Thyroid gland (tissue), 4 donors: ENCODE measurements around the gene TSHZ2. TPM values are rescaled to one million over a fixed set of nuclear protein-coding genes. Genes with fewer than 3 reads are reported as not detected.
"Not testable (repeated sequence)": the region's sequence is repeated elsewhere in the genome, so short reads cannot be mapped to it uniquely, and the experiment has no call there.

Experiments
- DNase-seq, 2 donors: peaks; one replicate each; pipeline ENCODE4 v3.0.0-alpha.2; 2019
- H3K27ac ChIP-seq, 3 donors: fragments of 200-600 bp; sonication (generic); 1 replicate in 2 of 3; 2 replicates in 1 of 3; pipeline ENCODE4 v1.5.1; 2016 to 2019; ENCODE audit warnings: mild to moderate bottlenecking in 1 of 3, moderate library complexity in 1 of 3
- H3K27me3 ChIP-seq: fragments of 200-600 bp; sonication (generic); one replicate; pipeline ENCODE4 v1.5.1; 2019
- H3K36me3 ChIP-seq, 2 donors: fragments of 200-600 bp; sonication (generic); one replicate each; pipeline ENCODE4 v1.5.1; 2016 to 2019
- H3K4me1 ChIP-seq, 2 donors: fragments of 200-600 bp; sonication (generic); one replicate each; pipeline ENCODE4 v1.5.1; 2017 to 2019
- H3K4me3 ChIP-seq, 3 donors: fragments of 200-600 bp; sonication (generic); replicated peaks in 1 of 3; 1 replicate in 2 of 3; 2 replicates in 1 of 3; pipeline ENCODE4 v1.5.1; 2016; ENCODE audit warnings: mild to moderate bottlenecking in 1 of 3
- H3K9me3 ChIP-seq: fragments of 200-600 bp; sonication (generic); one replicate; pipeline ENCODE4 v1.5.1; 2017
- CTCF ChIP-seq, 6 experiments: fragments of 200-600 bp in 3 of 6; fragments of 450-650 bp in 3 of 6; sonication (generic) in 3 of 6; IDR thresholded peaks; one replicate each; pipeline ENCODE4 v1.5.1; 2016 to 2019; ENCODE audit warnings: antibody characterized with exemption in 6 of 6, mild to moderate bottlenecking in 2 of 6, inconsistent platforms in 1 of 6, moderate library complexity in 1 of 6
- POLR2A ChIP-seq, 2 donors: fragments of 450-650 bp; IDR thresholded peaks; one replicate each; pipeline ENCODE4 v1.6.1; 2017; ENCODE audit warnings: antibody characterized with exemption in 2 of 2, mild to moderate bottlenecking in 2 of 2, moderate library complexity in 1 of 2
- WGBS, 2 donors: methylation state at CpG; one replicate each; pipeline ENCODE4 v1.1.5; 2017; 5-methylcytosine and 5-hydroxymethylcytosine counted together
- intact Hi-C: fragments of 100-400 bp; cut with DNase I; formaldehyde crosslinking; loops from one replicate; pipeline ENCODE4 v1.15.1; 2023
- total RNA-seq, 4 donors: library from RNA; depleted of rRNA; stranded (reverse); fragments of >200 nt; gene quantifications; one replicate each; pipeline ENCODE4 v1.2.3, GENCODE V29; 2016

Gene TSHZ2
- total RNA-seq, 4 donors from 2014 or later: 11.0 to 27.9 (median 14.0) TPM

- intact Hi-C loops: no loop called here
- 73 to 80% methylated on average over 3 of the region's 3 CpGs for WGBS, 2 donors
- H3K4me1 ChIP-seq: no peaks in the 10 kb centered on the region
- no peak for DNase-seq
- no peaks in the 10 kb centered on the region for H3K9me3 ChIP-seq
- H3K4me3 ChIP-seq: no peak overlapping the region
- H3K36me3 ChIP-seq: no peaks in the 10 kb centered on the region
- TF ChIP-seq CTCF (IDR thresholded peaks at IDR 0.05): no peak
- no peak for TF ChIP-seq POLR2A (IDR thresholded peaks at IDR 0.05)
- H3K27ac ChIP-seq: no peak overlapping the region
- no peaks in the 10 kb centered on the region for H3K27me3 ChIP-seq
These were observed 348.5 kb downstream of the TSHZ2 start for GRCh38 chr20:53320701-53321100.

- intact Hi-C loops: no loop called here
- H3K9me3 ChIP-seq: no peaks in the 10 kb centered on the region
- H3K27ac ChIP-seq: no peak overlapping the region
- no peak overlapping the region for H3K4me3 ChIP-seq
- H3K27me3 ChIP-seq: no peaks in the 10 kb centered on the region
- H3K36me3 ChIP-seq: no peaks in the 10 kb centered on the region
- WGBS, 2 donors: 88 to 91% methylated on average over 5 of the region's 5 CpGs
- no peak for TF ChIP-seq CTCF (IDR thresholded peaks at IDR 0.05)
- no peak for TF ChIP-seq POLR2A (IDR thresholded peaks at IDR 0.05)
- no peaks in the 10 kb centered on the region for H3K4me1 ChIP-seq
- no peak for DNase-seq
These were observed 349.4 kb downstream of the TSHZ2 start for GRCh38 chr20:53321596-53321995.

GRCh38 chr20:53322651-53323050, 350.5 kb downstream of the TSHZ2 start:
- WGBS, 2 donors: 50 to 62% methylated on average over 3 of the region's 3 CpGs
- no peak for TF ChIP-seq POLR2A (IDR thresholded peaks at IDR 0.05)
- TF ChIP-seq CTCF (IDR thresholded peaks at IDR 0.05): no peak

GRCh38 chr20:53323460-53323859, 351.3 kb downstream of the TSHZ2 start:
- WGBS, 2 donors: 92% methylated on average over 6 of the region's 6 CpGs
- DNase-seq, H3K27ac ChIP-seq, H3K9me3 ChIP-seq, intact Hi-C loops, H3K4me1 ChIP-seq, H3K4me3 ChIP-seq, H3K27me3 ChIP-seq, H3K36me3 ChIP-seq: not testable (repeated sequence)

More at GRCh38 chr20:53322651-53323050, 350.5 kb downstream of the TSHZ2 start:
- intact Hi-C loops: no loop called here
- H3K4me1 ChIP-seq: no peaks in the 10 kb centered on the region
- H3K27ac ChIP-seq: no peak overlapping the region
- H3K36me3 ChIP-seq: no peaks in the 10 kb centered on the region
- no peak for DNase-seq
- no peak overlapping the region for H3K4me3 ChIP-seq
- H3K9me3 ChIP-seq: no peaks in the 10 kb centered on the region
- H3K27me3 ChIP-seq: no peaks in the 10 kb centered on the region

- Histone ChIP-seq H3K27ac (no peak overlapping the region), H3K9me3 (no peaks in the 10 kb centered on the region), H3K36me3 (no peaks in the 10 kb centered on the region), H3K4me1 (peaks cover 0 to 5% of the 10 kb centered on the region in 2 donors), H3K4me3 (no peak overlapping the region), H3K27me3 (no peaks in the 10 kb centered on the region)
- intact Hi-C loops: no loop called here
- no peak for DNase-seq
- no peak for TF ChIP-seq CTCF (IDR thresholded peaks at IDR 0.05)
- TF ChIP-seq POLR2A (IDR thresholded peaks at IDR 0.05): no peak
- WGBS, 2 donors: 80 to 81% methylated on average over 4 of the region's 4 CpGs
These were observed 352.7 kb downstream of the TSHZ2 start for GRCh38 chr20:53324816-53325215.

GRCh38 chr20:53328961-53329360, 356.8 kb downstream of the TSHZ2 start:
- no peak for TF ChIP-seq CTCF (IDR thresholded peaks at IDR 0.05)
- TF ChIP-seq POLR2A (IDR thresholded peaks at IDR 0.05): no peak
- H3K4me3 ChIP-seq: no peak overlapping the region

More at GRCh38 chr20:53328961-53329360, 356.8 kb downstream of the TSHZ2 start:
- H3K27me3 ChIP-seq: no peaks in the 10 kb centered on the region
- H3K9me3 ChIP-seq: no peaks in the 10 kb centered on the region
- no peak overlapping the region for H3K27ac ChIP-seq
- no peaks in the 10 kb centered on the region for H3K36me3 ChIP-seq
- 29 to 37% methylated on average over 4 of the region's 4 CpGs for whole genome bisulfite sequencing, 2 donors
- no peak for DNase-seq
- intact Hi-C loops: no loop called here
- H3K4me1 ChIP-seq: peaks cover 0 to 5% of the 10 kb centered on the region in 2 donors
